Measurements from ENCODE around the gene ERP27.

The ERP27 gene

GRCh38 chr12:14959463-14959862 is 21.1 kb upstream of the ERP27 start:
- no peak for FAIRE-seq

GRCh38 chr12:14959126-14959440 is 20.7 kb upstream of the ERP27 start:
- no peak for FAIRE-seq

DNA sequence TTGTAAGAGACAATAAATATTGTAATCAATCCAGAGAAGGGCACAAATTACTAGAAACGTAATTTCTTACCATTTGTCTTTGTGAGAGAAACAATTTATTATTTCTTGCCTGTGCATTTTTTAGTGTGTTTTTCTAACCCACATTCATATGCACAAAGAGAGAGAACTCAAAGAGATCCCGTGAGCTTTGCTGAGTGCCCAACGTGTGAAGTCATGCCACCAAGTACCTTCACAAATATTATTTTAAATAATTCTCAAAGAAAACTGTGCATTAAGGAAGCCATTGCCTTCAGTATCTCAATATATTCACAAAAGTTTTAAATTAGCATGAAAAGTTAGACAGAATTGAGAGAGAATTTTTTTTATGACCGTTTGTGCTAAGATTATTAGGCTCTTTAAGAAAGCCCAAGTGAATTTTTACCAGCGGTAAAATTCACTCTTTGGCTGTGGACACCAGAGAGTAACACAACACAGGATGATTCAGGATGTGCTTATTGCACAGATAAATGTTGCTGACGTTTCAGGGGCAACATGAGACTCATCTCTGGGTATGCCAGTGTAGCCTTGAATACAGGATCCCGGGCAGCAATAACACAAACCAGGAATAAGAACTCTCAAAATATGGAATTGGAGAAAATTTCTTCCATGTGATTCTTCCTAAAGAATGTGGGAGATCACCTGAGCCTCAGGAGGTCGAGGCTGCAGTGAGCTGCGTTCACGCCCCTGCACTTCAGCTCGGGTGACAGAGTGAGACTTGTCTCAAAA is 20.2 kb upstream of the ERP27 start:
- FAIRE-seq, result no peak

- FAIRE-seq, result no peak
These were observed 19.3 kb upstream of the ERP27 start for GRCh38 chr12:14957551-14958168.

GRCh38 chr12:14956905-14957304 is 18.6 kb upstream of the ERP27 start:
- no peak for FAIRE-seq

- FAIRE-seq, result no peak
These were observed 17.9 kb upstream of the ERP27 start for GRCh38 chr12:14956024-14956891.

GRCh38 chr12:14954269-14954668 is 15.9 kb upstream of the ERP27 start:
- no peak for FAIRE-seq

GRCh38 chr12:14953752-14954151 is 15.4 kb upstream of the ERP27 start:
- FAIRE-seq, result no peak

DNA sequence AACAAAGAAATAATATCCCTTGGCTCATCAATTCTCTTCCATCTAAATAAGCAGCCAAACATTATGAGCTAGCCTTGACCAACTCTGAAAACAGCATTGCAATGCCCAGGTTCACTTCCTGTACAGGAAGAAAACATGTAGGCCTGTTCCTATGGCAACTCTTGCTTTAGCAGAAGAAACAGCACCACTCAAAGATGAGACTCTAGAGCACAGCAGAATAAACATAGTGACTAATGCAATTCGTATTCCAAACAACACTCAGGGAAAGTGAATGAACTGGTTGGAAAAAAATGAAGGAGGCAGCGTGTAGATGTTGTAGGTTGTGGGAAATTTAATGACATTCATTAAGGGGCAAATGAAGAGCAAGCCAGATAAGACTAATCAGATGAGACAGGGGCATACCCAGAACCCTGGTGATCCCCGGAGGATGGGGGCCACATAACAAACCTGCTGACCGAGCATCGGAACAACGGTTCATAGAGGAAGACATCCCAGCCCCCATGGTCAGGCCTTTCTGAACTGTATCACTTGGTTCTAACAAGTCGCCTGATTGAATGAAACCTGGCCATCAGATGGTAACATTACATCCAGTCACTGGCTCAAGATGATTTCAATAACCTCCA is 14.1 kb upstream of the ERP27 start:
- no peak for FAIRE-seq

DNA sequence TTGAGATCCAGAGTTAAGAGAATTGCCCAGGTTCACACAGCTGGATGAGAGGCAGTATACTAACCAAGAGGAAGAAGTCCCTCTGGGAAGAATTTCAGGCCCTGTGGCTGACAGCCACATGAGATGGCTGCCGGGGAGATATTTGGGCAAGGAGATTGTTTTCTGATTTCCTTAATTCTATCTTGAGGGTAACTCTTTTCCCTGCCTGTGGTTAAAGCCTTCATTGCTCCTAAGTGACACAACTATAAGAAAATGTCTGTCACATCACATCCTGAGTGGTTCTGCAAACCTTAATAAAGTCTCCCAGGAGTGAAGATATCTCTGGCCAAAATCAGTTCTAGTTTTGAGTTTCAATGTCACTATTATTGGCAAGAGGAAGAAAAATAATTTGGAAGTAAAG is 13.5 kb upstream of the ERP27 start:
- no peak for FAIRE-seq

- FAIRE-seq, result no peak
These were observed 12.8 kb upstream of the ERP27 start for GRCh38 chr12:14950982-14951746.

DNA sequence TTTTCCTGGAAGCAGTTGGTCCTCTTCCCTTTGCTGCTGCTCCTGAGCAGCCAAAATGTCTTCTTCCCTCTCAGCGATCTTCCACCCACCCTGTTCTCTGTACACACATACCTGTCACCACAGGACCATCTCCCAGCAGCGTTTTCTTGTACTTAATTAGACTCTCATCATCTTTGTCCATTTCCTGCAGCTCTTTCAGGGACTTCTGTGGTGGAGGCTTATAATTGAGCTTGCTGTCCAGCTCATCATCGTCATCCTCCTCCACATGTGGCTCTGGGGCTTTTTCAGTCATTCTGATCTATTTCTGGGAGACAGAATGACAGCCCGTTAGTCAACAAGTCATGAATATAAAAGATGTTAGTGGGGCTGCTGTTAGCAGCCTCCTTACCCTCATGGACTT is 12.1 kb upstream of the ERP27 start:
- no peak for FAIRE-seq

DNA sequence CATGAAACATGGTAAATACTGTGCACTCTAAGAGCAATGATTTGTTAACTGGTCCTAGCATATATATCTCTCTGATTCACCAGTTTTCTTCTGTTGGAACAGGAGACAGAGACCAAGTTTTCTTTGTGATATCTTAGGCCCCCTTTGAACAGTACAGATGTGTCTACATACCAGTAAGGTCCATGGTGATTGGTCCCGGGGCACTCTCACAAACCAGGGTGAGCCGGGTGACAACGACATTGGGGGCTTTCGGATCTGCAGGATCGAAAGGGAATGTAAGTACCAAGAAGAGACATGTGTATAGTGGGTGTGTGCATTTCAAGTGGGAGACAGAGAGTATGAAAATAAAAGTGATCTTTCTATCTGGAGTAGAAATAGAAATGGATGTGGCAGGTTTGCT is 11.3 kb upstream of the ERP27 start:
- FAIRE-seq, result no peak

- FAIRE-seq, result no peak
These were observed 10.3 kb upstream of the ERP27 start for GRCh38 chr12:14948672-14949071.

GRCh38 chr12:14946861-14947260 is 8.5 kb upstream of the ERP27 start:
- FAIRE-seq, result no peak

- FAIRE-seq, result no peak
These were observed 7.8 kb upstream of the ERP27 start for GRCh38 chr12:14946162-14946561.

DNA sequence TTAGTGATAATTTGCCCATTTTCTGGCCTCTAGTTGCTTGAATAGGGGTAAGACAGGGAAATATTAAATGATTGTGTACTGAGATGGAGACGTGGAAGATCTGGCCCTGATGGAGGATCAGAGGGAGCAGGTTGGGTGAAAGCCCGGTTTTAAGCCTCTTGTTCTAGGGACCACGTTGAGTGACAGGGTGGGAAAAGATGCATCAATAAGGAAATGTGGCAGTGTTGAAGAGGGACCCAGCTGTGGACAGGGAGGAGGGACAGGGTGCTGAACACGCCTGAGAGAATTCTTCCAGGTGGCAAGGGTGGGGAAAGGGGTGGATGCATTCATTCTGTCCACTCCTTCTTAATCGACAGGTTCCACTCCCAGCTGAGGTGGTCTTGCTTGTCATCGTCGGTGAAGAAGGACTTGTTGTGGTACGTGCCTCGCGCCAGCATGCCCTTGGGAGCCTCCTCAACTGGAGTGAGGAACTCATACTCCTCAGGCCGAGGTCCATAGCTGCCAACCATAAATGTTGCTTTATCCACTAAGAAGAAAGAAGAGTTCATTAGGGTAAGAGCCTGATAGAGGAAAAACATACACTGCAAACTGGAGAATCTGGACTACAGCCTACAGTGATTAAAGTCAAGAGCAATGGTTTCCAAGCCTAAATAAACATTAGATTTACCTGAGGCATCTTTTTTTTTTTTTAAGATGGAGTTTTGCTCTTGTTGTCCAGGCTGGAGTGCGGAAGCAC is 4.0 kb upstream of the ERP27 start:
- FAIRE-seq, result no peak

DNA sequence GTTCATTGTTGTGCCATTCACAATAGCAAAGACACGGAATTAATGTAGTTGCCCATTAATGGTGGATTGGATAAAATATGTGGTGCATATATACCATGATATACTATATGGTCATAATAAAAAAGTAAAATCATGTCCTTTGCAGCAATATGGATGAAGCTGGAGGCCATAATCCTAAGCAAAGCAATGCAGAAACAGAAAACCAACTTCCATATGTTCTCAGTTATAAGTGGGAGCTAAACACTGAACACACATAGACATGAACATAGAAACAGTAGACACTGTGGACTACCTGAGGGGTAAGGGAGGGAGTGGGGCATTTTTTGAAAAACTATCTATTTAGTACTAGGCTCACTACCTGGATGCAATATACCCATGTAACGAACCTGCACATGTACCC is 3.0 kb upstream of the ERP27 start:
- FAIRE-seq, result no peak

DNA sequence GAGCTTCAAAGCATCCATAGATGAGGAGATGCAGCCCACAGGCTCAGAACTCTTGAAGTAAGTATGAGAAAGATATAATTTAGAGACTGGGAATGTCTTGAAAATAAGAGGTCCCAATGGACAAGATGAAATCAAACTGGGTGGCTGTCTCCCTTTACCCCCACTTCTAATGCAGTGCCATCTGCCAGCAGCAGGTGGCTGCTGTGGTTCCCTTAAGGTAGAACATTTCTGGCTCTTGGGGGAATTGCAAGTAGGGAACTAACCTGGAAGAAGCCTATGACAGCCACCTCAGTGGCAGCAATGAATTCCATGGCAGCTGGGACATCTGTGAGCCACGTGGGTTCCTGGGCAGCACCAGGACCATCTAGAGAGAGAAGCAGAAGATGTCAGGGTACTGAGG is 648 bp downstream of the ERP27 start:
- FAIRE-seq, result no peak

DNA sequence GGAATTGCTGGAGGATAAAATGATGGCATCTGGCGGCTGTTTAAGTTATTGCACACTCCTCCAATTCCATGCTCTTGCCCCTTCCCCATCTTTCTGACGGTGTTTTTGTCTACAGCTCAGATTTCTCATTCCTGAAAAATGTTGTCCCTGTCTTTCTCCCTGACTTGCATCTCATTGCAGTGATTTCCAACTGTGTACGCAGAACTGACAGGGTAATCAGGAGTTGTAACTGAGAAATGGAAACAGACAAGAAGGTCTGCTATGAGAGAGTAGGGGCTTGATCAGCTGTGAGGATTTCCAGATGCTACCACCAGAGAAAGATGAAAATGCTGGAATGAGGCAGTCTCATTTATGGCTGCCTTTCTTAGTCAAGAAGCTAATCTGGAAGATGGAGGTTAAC is 1.3 kb downstream of the ERP27 start:
- FAIRE-seq, result no peak

- no peak for FAIRE-seq
These were observed 2.0 kb downstream of the ERP27 start for GRCh38 chr12:14936224-14936861.

DNA sequence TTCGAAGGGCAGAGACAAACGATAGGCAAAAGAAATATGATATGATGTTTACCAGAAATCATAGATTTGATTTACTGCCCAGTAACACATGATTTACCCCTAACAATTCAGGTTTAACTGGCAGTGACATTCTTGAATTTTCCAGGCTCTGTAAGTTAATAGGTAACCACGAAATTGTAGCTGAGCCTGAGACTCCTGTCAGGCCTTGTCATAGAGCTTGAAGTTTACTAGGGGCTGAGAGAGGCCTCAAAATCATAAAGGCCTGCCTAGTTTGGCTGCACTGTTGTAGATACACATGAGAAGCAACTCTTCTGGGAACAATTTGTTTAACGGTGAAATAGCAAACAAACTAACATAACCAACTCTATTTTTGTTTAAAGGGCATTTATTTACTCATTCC is 3.3 kb downstream of the ERP27 start:
- no peak for FAIRE-seq
